Measurements from ENCODE around the gene AFF3.

AFF3 gene

DNA sequence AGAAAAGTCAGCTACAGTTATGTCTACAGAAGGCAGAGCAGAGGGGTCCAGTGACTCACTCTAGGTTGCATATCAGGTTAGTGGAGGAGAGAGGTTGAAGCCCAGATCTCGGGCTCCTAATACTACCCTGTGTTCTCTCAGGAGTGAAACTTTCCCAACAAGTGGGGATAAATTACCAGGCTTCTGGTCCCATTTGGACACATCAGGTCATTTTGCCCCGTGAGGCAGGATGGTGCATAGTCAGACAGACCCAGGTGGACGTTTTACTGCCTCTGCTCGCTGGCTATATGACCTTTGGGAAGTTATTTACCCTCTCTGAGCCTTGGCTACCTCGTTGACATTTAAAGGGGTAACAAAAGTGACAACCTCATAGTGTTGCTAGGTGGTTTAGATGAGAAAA is 524.6 kb downstream of the AFF3 start:
- Histone ChIP-seq H3K36me3 (ENCODE audit: control insufficient read depth, low read depth, low read length) (no peaks in the 10 kb centered on the region), H3K27ac (ENCODE audit: low read length) (no peak overlapping the region), H3K9ac (ENCODE audit: low read length) (no peak overlapping the region), H3K27me3 (ENCODE audit: control insufficient read depth, insufficient read depth, low read length) (no peaks in the 10 kb centered on the region), H3K9me3 (ENCODE audit: control insufficient read depth, low read depth, low read length) (no peaks in the 10 kb centered on the region), H3K4me1 (ENCODE audit: control insufficient read depth, low read depth, low read length) (no peaks in the 10 kb centered on the region), H3K4me3 (ENCODE audit: low read length) (no peak overlapping the region)

DNA sequence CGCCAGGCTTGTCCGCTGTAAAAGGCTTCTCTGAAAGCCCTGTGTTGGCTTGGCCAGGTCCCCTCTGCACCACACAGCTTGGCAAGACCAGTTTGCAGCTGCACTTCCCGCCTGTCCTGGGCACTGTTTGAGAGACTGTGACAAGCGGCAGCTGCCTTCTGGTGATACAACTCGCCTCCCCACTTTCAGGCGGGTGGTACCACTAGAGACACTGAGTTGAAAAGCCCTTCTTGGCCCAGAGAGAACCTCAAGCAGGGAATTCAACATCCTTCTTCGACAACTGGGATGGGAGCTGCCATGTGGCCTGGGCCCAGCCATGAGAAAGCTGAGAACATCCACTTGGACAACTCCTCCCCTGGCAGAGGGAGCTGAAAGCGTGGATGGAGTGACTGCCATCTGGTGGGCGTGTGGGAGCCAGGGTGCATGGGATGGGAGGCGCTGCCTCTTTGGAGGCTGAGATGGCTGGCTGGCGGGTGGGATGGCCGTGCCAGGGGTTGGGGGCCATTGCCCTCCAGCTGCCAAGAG is 527.1 kb downstream of the AFF3 start:
- Histone ChIP-seq H3K4me1 (ENCODE audit: control insufficient read depth, low read depth, low read length) (no peaks in the 10 kb centered on the region), H3K9ac (ENCODE audit: low read length) (no peak overlapping the region), H3K9me3 (ENCODE audit: control insufficient read depth, low read depth, low read length) (no peaks in the 10 kb centered on the region), H3K27ac (ENCODE audit: low read length) (no peak overlapping the region), H3K27me3 (ENCODE audit: control insufficient read depth, insufficient read depth, low read length) (no peaks in the 10 kb centered on the region), H3K4me3 (ENCODE audit: low read length) (no peak overlapping the region), H3K36me3 (ENCODE audit: control insufficient read depth, low read depth, low read length) (no peaks in the 10 kb centered on the region)

DNA sequence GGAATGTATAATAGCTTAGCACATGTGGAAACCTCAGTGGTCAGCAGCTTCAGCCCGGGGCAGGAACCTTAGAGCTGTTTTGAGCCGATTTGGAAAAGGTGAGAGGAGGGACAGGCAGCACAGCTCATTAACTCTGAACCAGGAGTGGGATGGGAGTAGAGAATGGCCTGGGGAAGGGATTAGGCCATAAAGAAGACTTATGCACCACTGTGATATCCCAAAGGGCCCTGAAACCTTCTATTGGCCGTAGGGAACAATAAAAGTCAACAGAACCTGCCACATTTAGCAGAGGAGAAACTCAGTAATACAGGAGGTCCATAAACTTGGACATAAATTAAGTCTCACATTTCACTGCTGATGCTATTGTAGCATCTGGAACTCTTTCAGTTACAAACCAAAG is 528.4 kb downstream of the AFF3 start:
- Histone ChIP-seq H3K27ac (ENCODE audit: low read length) (no peak overlapping the region), H3K4me3 (ENCODE audit: low read length) (no peak overlapping the region), H3K9ac (ENCODE audit: low read length) (no peak overlapping the region), H3K4me1 (ENCODE audit: control insufficient read depth, low read depth, low read length) (no peaks in the 10 kb centered on the region), H3K36me3 (ENCODE audit: control insufficient read depth, low read depth, low read length) (no peaks in the 10 kb centered on the region), H3K9me3 (ENCODE audit: control insufficient read depth, low read depth, low read length) (no peaks in the 10 kb centered on the region), H3K27me3 (ENCODE audit: control insufficient read depth, insufficient read depth, low read length) (no peaks in the 10 kb centered on the region)

DNA sequence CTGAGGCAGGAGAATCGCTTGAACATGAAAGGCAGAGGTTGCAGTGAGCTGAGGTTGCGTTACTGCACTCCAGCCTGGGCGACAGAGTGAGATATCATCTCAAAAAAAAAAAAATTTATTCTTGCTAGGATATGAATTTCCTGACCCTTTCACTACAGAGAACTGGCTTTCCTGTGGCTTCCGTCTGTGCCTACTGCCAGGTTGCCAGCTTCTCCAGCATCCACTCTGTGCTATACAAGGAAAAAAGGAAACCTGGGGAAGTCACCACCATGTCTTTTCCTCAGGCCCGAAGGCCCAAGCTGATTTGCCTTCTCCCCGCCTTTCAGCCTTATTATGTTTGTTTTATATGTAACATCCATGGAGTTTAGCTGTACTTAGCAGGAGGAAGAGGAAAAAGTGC is 530.6 kb downstream of the AFF3 start:
- Histone ChIP-seq H3K27ac (ENCODE audit: low read length) (no peak overlapping the region), H3K9ac (ENCODE audit: low read length) (no peak overlapping the region), H3K9me3 (ENCODE audit: control insufficient read depth, low read depth, low read length) (no peaks in the 10 kb centered on the region), H3K4me3 (ENCODE audit: low read length) (no peak overlapping the region), H3K27me3 (ENCODE audit: control insufficient read depth, insufficient read depth, low read length) (no peaks in the 10 kb centered on the region), H3K36me3 (ENCODE audit: control insufficient read depth, low read depth, low read length) (no peaks in the 10 kb centered on the region), H3K4me1 (ENCODE audit: control insufficient read depth, low read depth, low read length) (no peaks in the 10 kb centered on the region)

DNA sequence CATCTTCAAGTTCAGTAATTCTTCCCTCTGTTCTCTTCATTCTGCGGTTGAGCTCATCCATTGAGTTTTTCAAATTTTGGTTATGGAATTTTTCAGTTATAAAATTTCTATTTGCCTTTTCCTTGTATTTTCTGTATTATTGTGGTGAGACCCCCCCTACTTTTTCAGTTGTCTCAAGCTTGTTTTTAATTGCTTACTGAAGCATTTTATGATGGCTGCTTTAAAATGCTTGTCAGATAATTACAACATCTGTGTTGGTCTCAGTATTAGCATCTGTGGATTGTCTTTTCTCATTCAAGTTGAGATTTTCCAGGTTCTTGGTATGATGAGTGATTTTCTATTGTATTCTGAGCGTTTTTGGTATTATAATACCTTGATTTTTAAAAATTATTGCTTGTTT is 531.4 kb downstream of the AFF3 start:
- H3K4me3 ChIP-seq (ENCODE audit: low read length): no peak overlapping the region
- H3K9me3 ChIP-seq (ENCODE audit: control insufficient read depth, low read depth, low read length): no peaks in the 10 kb centered on the region
- no peaks in the 10 kb centered on the region for H3K27me3 ChIP-seq (ENCODE audit: control insufficient read depth, insufficient read depth, low read length)
- H3K4me1 ChIP-seq (ENCODE audit: control insufficient read depth, low read depth, low read length): no peaks in the 10 kb centered on the region
- H3K9ac ChIP-seq (ENCODE audit: low read length): no peak overlapping the region
- no peak overlapping the region for H3K27ac ChIP-seq (ENCODE audit: low read length)
- no peaks in the 10 kb centered on the region for H3K36me3 ChIP-seq (ENCODE audit: control insufficient read depth, low read depth, low read length)

DNA sequence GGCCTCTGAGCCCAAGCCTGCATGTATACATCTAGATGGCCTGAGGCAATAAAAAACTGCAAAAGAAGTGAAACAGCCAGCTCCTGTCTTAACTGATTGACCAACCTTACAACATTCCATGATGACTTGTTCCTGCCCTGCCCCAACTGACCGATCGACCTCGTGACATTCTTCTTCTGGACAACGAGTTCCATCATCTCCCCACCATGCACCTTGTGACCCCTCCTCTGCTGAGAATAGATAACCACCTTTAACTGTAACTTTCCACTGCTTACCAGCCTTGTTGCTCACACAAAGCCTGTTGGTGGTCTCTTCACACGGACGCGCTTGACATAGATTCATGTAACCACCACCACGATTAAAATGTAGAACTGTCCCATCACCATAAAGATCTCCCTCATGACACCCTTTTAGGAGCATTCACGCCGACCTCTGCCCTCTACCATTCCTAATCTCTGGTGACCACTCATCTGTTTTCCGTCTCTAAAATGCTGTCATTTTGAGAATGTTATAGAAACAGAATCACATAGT is 532.5 kb downstream of the AFF3 start:
- no peaks in the 10 kb centered on the region for H3K36me3 ChIP-seq (ENCODE audit: control insufficient read depth, low read depth, low read length)
- H3K27me3 ChIP-seq (ENCODE audit: control insufficient read depth, insufficient read depth, low read length): no peaks in the 10 kb centered on the region
- H3K4me3 ChIP-seq (ENCODE audit: low read length): no peak overlapping the region
- no peak overlapping the region for H3K9ac ChIP-seq (ENCODE audit: low read length)
- no peaks in the 10 kb centered on the region for H3K4me1 ChIP-seq (ENCODE audit: control insufficient read depth, low read depth, low read length)
- no peak overlapping the region for H3K27ac ChIP-seq (ENCODE audit: low read length)
- H3K9me3 ChIP-seq (ENCODE audit: control insufficient read depth, low read depth, low read length): no peaks in the 10 kb centered on the region

DNA sequence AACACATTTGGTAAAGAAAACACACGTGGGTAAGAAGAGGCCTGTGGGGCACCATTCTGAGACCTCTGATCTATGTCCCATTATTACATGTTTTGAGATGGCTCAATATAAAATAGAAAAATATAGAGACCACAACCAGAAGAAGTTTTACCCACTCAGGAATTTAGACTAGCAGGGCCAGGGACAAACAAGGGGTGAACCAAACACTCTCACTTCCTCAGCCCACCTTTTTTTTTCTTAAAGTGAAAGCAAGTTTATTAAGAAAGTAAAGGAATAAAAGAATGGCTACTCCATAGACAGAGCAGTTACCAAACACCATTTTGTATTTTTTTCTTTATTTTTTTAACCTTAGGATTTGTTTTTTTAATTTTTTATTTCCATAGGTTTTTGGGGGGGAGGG is 533.5 kb downstream of the AFF3 start:
- H3K27ac ChIP-seq (ENCODE audit: low read length): no peak overlapping the region

DNA sequence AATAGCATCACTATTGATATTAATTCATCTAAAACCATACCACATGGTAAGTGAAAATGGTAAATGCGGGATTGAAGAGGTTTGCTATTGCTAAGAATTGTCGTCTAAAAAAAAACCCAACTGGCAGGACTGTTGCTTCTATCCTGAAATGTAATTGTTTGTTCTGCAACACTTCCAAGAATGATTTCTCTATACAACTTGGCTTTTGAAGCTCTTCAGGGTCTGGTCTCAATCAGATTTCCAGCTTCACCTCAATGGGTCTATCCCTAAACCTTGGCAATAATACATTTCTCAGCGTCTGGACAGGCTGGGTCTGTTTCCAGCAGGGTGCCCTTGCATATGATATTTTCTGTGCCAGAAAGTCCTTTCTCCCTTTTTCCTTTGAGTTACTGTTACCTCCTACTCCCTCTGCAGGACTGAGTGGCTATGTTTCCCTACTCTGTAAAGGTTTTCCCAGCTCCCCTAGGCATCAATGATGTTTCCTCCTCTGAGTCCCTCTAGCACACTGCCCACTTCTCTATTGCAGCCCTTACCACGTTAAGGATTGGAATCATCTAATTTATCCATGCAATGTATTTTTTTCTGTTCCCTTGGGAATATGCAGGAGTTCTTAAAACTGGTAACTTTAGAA is 534.4 kb downstream of the AFF3 start:
- H3K36me3 ChIP-seq (ENCODE audit: control insufficient read depth, low read depth, low read length): no peaks in the 10 kb centered on the region
- H3K27me3 ChIP-seq (ENCODE audit: control insufficient read depth, insufficient read depth, low read length): no peaks in the 10 kb centered on the region
- H3K4me3 ChIP-seq (ENCODE audit: low read length): no peak overlapping the region
- H3K27ac ChIP-seq (ENCODE audit: low read length): no peak overlapping the region
- H3K9ac ChIP-seq (ENCODE audit: low read length): no peak overlapping the region
- no peaks in the 10 kb centered on the region for H3K4me1 ChIP-seq (ENCODE audit: control insufficient read depth, low read depth, low read length)
- H3K9me3 ChIP-seq (ENCODE audit: control insufficient read depth, low read depth, low read length): no peaks in the 10 kb centered on the region

More for the DNA sequence above, 533.5 kb downstream of the AFF3 start:
- no peaks in the 10 kb centered on the region for H3K9me3 ChIP-seq (ENCODE audit: control insufficient read depth, low read depth, low read length)
- no peaks in the 10 kb centered on the region for H3K4me1 ChIP-seq (ENCODE audit: control insufficient read depth, low read depth, low read length)
- H3K9ac ChIP-seq (ENCODE audit: low read length): no peak overlapping the region
- no peak overlapping the region for H3K4me3 ChIP-seq (ENCODE audit: low read length)
- H3K27me3 ChIP-seq (ENCODE audit: control insufficient read depth, insufficient read depth, low read length): no peaks in the 10 kb centered on the region
- H3K36me3 ChIP-seq (ENCODE audit: control insufficient read depth, low read depth, low read length): no peaks in the 10 kb centered on the region

DNA sequence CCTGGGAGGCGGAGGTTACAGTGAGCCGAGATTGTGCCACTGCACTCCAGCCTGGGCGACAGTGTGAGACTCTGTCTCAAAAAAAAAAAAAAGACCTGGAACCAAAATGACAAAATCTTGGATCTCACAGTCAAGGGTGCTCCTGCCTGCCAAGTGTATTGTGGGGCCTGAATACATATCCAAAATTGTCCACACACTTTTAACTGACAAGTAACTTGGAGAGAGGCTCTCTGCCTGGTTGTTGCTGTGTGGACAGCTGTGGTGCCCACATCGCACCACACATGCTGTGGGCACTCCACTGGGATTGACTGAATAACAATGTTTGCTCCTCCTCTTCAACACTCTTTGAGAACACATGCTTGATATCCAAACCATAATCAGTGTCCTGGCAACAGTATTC is 534.9 kb downstream of the AFF3 start:
- H3K27ac ChIP-seq (ENCODE audit: low read length): no peak overlapping the region
- H3K4me1 ChIP-seq (ENCODE audit: control insufficient read depth, low read depth, low read length): no peaks in the 10 kb centered on the region
- no peak overlapping the region for H3K4me3 ChIP-seq (ENCODE audit: low read length)
- no peaks in the 10 kb centered on the region for H3K36me3 ChIP-seq (ENCODE audit: control insufficient read depth, low read depth, low read length)
- no peaks in the 10 kb centered on the region for H3K27me3 ChIP-seq (ENCODE audit: control insufficient read depth, insufficient read depth, low read length)
- H3K9me3 ChIP-seq (ENCODE audit: control insufficient read depth, low read depth, low read length): no peaks in the 10 kb centered on the region
- no peak overlapping the region for H3K9ac ChIP-seq (ENCODE audit: low read length)

DNA sequence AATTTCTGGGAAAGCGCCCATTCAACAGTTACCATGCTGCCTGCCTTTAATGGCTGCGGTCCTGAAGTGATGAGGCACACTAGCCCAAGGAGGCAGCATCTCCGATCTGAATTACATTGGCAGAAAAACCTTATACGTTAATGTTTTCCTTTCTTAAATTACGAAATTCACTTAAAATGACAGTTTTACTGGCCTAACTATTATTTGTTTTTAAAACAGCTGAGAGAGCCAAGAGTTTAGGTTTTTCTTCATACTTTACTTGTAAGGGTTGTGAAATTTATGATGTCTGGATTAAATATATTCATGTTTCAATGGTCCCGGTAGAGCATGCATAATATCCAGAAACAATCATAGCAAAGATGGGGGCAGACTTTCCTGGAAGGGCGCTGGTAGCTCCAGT is 537.4 kb downstream of the AFF3 start:
- Histone ChIP-seq H3K9ac (ENCODE audit: low read length) (no peak overlapping the region), H3K27ac (ENCODE audit: low read length) (no peak overlapping the region), H3K4me3 (ENCODE audit: low read length) (no peak overlapping the region), H3K36me3 (ENCODE audit: control insufficient read depth, low read depth, low read length) (no peaks in the 10 kb centered on the region), H3K9me3 (ENCODE audit: control insufficient read depth, low read depth, low read length) (no peaks in the 10 kb centered on the region), H3K4me1 (ENCODE audit: control insufficient read depth, low read depth, low read length) (no peaks in the 10 kb centered on the region), H3K27me3 (ENCODE audit: control insufficient read depth, insufficient read depth, low read length) (no peaks in the 10 kb centered on the region)

DNA sequence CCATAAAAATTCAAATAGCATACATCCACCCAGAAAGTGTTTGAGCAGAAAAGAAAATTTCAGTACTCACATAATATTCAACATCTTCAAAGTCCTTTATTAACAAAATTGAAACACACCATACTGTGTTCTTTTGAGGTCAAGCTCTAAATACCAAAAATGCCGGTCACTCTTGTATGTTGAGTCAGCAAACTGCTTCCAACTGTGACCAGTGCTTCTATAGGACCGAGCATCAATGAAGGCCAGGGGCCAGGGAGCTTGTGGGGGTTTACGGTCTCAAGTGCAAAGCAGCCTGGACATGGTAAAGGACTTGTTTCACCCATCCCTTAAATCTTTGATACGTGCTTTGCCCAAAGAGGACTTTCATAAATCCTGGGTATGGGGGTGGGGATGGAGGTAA is 539.9 kb downstream of the AFF3 start:
- Histone ChIP-seq H3K9me3 (ENCODE audit: control insufficient read depth, low read depth, low read length) (no peaks in the 10 kb centered on the region), H3K27me3 (ENCODE audit: control insufficient read depth, insufficient read depth, low read length) (no peaks in the 10 kb centered on the region), H3K27ac (ENCODE audit: low read length) (no peak overlapping the region), H3K36me3 (ENCODE audit: control insufficient read depth, low read depth, low read length) (no peaks in the 10 kb centered on the region), H3K4me1 (ENCODE audit: control insufficient read depth, low read depth, low read length) (no peaks in the 10 kb centered on the region), H3K9ac (ENCODE audit: low read length) (no peak overlapping the region), H3K4me3 (ENCODE audit: low read length) (no peak overlapping the region)

DNA sequence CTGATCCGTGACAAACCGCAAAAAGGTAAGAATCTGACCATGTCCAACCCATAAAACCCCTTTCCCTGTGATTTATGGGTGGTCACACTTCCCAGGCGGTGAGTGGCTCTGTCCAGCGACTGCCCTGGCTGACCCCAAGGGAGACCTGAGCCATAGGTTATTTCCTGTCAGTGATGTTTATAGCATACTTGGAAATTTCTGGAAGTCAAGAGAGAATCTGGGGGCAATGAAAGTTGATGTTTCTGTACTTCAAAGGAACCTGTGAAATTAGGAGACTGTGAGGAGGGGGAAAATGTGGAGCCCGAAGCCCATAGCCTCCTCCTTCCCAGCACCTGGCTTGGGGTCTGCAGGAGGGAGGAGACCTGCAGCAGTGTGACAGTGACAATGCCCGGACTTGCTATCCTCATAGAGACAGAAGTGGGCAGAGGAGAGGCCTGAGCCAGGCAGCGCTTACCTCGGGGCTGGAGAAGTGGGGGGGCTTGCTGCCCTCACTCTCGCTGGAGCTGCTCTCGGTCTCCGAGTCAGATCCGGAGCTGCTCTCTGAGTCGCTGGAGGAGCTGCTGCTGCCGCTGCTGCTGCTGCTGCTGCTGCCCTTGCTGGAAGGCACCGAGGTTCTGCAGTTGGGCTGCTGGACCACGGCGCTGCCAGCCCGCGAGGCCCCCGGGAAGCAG is 541.3 kb downstream of the AFF3 start:
- Histone ChIP-seq H3K9ac (ENCODE audit: low read length) (no peak overlapping the region), H3K9me3 (ENCODE audit: control insufficient read depth, low read depth, low read length) (no peaks in the 10 kb centered on the region), H3K36me3 (ENCODE audit: control insufficient read depth, low read depth, low read length) (no peaks in the 10 kb centered on the region), H3K4me3 (ENCODE audit: low read length) (no peak overlapping the region), H3K27ac (ENCODE audit: low read length) (no peak overlapping the region), H3K27me3 (ENCODE audit: control insufficient read depth, insufficient read depth, low read length) (no peaks in the 10 kb centered on the region), H3K4me1 (ENCODE audit: control insufficient read depth, low read depth, low read length) (no peaks in the 10 kb centered on the region)

Measured in iPS-18a (cell line).